SH-SY5Y (cell line): ENCODE data around the gene NBEA.

ENCODE experiments used
- GATA2 ChIP-seq: IDR thresholded peaks from 2 replicates; pipeline ENCODE4 v1.6.1; 2011; ENCODE audit warnings: mild to moderate bottlenecking, low read depth, low read length
- GATA3 ChIP-seq: IDR thresholded peaks from 2 replicates; pipeline ENCODE4 v1.6.1; 2011; ENCODE audit warnings: low read depth, mild to moderate bottlenecking, low read length, moderate library complexity

- TF ChIP-seq GATA2 (no peak), GATA3 (no peak)
Observed at GRCh38 chr13:35127466-35127865, 185.4 kb downstream of the NBEA start.
